T-cell (primary cell): Measurements from ENCODE around the gene MBD5. TPM values are rescaled to one million over a fixed set of nuclear protein-coding genes. Genes with fewer than 3 reads are reported as not detected.

ENCODE experiments used
- ATAC-seq, 4 experiments: fragments of 200-7000 bp in 3 of 4; fragments of 150-1000 bp in 1 of 4; cut with Tn5 transposase; replicated peaks in 1 of 4; 1 replicate in 3 of 4; 2 replicates in 1 of 4; pipeline ENCODE4 v1.10.0; 2021; ENCODE audit warnings: moderate library complexity in 3 of 4, mild to moderate bottlenecking in 2 of 4, moderate number of reproducible peaks in 1 of 4
- CTCF ChIA-PET, 2 donors: fragments of 300-600 bp; sonication (Branson Sonifier 250); formaldehyde crosslinking; loops; one replicate each; lab custom pipeline; 2022; ENCODE audit warnings: antibody characterized with exemption in 2 of 2; lab: Charles Lee
- POLR2A ChIA-PET, 2 donors: fragments of 300-600 bp; sonication (Branson Sonifier 250); formaldehyde crosslinking; loops; one replicate each; lab custom pipeline; 2022; ENCODE audit warnings: antibody characterized with exemption in 2 of 2; lab: Charles Lee
- DNase-seq, 35 experiments: peaks; one replicate each; pipeline versions ENCODE4 v3.0.0 to v3.0.0-alpha.2; 2013 to 2023
- H3K27ac ChIP-seq: one replicate; pipeline ENCODE4 v1.5.1; 2013; ENCODE audit warnings: low read length
- H3K27me3 ChIP-seq, 2 experiments: replicated peaks in 1 of 2; 1 replicate in 1 of 2; 2 replicates in 1 of 2; pipeline versions ENCODE4 v1.6.1 to v1.7.0; 2013; ENCODE audit warnings: low read length in 1 of 2, mixed read lengths in 1 of 2; ENCODE audit not compliant: control insufficient read depth in 2 of 2, insufficient read depth in 2 of 2; ENCODE audit errors: extremely low read depth in 1 of 2
- H3K36me3 ChIP-seq, 2 donors: 1 replicate in 1 of 2; 2 replicates in 1 of 2; pipeline versions ENCODE4 v1.6.1 to v1.7.0; 2013; ENCODE audit warnings: low read length in 1 of 2; ENCODE audit not compliant: control insufficient read depth in 2 of 2, insufficient read depth in 1 of 2; ENCODE audit errors: extremely low read depth in 1 of 2
- H3K4me1 ChIP-seq, 2 experiments: 1 replicate in 1 of 2; 2 replicates in 1 of 2; pipeline versions ENCODE4 v1.6.1 to v1.7.0; 2013; ENCODE audit warnings: low read length in 2 of 2, mixed read lengths in 1 of 2; ENCODE audit not compliant: insufficient read depth in 2 of 2, control insufficient read depth in 1 of 2; ENCODE audit errors: extremely low read depth in 1 of 2
- H3K4me3 ChIP-seq, 2 donors: 1 replicate in 1 of 2; 2 replicates in 1 of 2; pipeline versions ENCODE4 v1.5.1 to v1.7.0; 2013; ENCODE audit warnings: mild to moderate bottlenecking in 2 of 2, low read length in 1 of 2, moderate library complexity in 1 of 2; ENCODE audit not compliant: control insufficient read depth in 1 of 2; ENCODE audit errors: extremely low read depth in 1 of 2
- H3K9me3 ChIP-seq: 2 replicates; pipeline ENCODE4 v1.7.0; 2013
- H3K27ac Mint-ChIP-seq, 2 donors: one replicate each; pipeline ENCODE4 v1.8.0; 2020 to 2021; ENCODE audit warnings: mild to moderate bottlenecking in 2 of 2, mixed read lengths in 2 of 2
- H3K27me3 Mint-ChIP-seq, 2 donors: one replicate each; pipeline ENCODE4 v1.8.0; 2021 to 2022; ENCODE audit warnings: mixed read lengths in 2 of 2
- H3K36me3 Mint-ChIP-seq: one replicate; pipeline ENCODE4 v1.8.0; 2021; ENCODE audit warnings: mixed read lengths
- H3K4me1 Mint-ChIP-seq, 3 donors: one replicate each; pipeline ENCODE4 v1.8.0; 2020 to 2022; ENCODE audit warnings: mixed read lengths in 3 of 3, mild to moderate bottlenecking in 1 of 3
- H3K4me3 Mint-ChIP-seq, 3 donors: one replicate each; pipeline ENCODE4 v1.8.0; 2020 to 2022; ENCODE audit warnings: mild to moderate bottlenecking in 3 of 3, mixed read lengths in 3 of 3, moderate library complexity in 3 of 3
- H3K9me3 Mint-ChIP-seq, 3 donors: one replicate each; pipeline ENCODE4 v1.8.0; 2020 to 2022; ENCODE audit warnings: mixed read lengths in 3 of 3
- whole genome bisulfite sequencing: methylation state at CpG from one replicate; pipeline ENCODE4 v1.1.5; 2013; ENCODE audit warnings: missing lambda C conversion rate; ENCODE audit not compliant: insufficient coverage; 5-methylcytosine and 5-hydroxymethylcytosine counted together
- total RNA-seq, 35 experiments: library from RNA in 6 of 35; stranded (reverse) in 6 of 35; fragments of 120-200 nt in 1 of 35; gene quantifications; one replicate each; pipeline versions ENCODE4 v1.2.1 to v1.2.4 and lab custom pipeline; 2013 to 2026

MBD5 gene
- total RNA-seq, 5 donors from 2014 or later (not counting 1 experiment from before 2014, with no cell fraction given), result 34.6 to 81.9 (median 45.6) TPM

DNA sequence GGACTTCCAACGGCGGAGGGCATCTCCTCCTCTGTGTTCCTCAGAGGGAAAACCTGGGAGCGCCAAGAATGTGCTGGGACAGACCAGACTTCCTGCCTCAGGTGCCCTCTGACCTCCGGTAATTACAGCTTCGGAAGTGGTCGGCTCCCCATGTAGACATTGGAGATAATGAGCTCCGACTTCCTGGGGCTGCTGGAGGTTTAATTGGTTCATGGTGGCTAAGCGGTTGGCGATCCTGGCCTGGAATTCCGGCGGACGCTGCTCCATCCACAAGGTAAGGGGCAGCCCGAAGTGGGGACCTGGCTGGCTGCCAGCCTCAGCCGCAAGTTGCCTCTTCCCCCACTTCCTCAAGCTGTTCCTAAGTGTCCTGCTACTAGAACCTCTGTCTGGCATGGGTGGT, 540.5 kb downstream of the MBD5 start:
- ATAC-seq (no peak), DNase-seq (no peak)
- no peak overlapping the region for H3K27ac ChIP-seq
- no peaks in the 10 kb centered on the region for H3K36me3 ChIP-seq
- Mint-ChIP-seq H3K36me3 (peaks cover 4% of the 10 kb centered on the region), H3K27me3 (no peaks in the 10 kb centered on the region), H3K4me3 (no peak overlapping the region), H3K4me1 (no peaks in the 10 kb centered on the region), H3K9me3 (peaks cover 0 to 4% (median 2%) of the 10 kb centered on the region in 3 donors), H3K27ac (no peak overlapping the region)
- H3K27me3 ChIP-seq, result peaks cover 0 to 10% of the 10 kb centered on the region in 2 experiments
- POLR2A ChIA-PET, result no interaction called here
- WGBS, result 90% methylated on average over 8 of the region's 14 CpGs
- H3K4me1 ChIP-seq, result no peaks in the 10 kb centered on the region
- no peaks in the 10 kb centered on the region for H3K9me3 ChIP-seq
- CTCF ChIA-PET, result no interaction called here
- no peak overlapping the region for H3K4me3 ChIP-seq

DNA sequence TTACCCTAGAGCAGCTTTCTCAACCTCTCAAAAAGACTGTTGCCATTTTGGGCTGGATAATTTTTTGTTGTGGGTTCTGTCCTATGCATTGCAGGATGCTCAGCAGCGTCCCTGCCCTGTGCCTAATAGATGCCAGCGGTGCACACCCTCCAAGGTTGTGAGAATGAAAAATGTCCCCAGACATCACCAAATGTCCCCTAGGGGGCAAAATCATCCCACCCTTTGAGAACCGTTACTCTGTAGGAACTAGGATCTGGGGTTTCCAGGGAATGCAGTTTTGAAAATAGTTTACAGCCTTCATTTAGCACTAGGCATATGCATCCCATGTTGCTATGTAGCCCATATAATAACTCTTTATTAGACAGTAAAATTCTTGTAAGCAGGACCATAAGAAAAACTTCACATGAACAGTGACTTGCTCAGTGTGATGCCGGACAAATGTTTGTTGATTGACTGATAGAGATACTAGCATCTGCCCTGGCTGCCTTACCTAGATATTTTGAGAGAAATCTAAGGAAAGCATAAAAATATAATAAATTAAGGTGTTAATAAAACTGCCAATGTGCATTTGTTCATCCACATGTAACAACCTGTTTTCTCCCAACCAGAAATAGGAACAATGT, 544.5 kb downstream of the MBD5 start:
- Histone ChIP-seq H3K27ac (no peak overlapping the region), H3K9me3 (no peaks in the 10 kb centered on the region), H3K27me3 (peaks cover 0 to 3% of the 10 kb centered on the region in 2 experiments), H3K4me1 (peaks cover 0 to 19% of the 10 kb centered on the region in 2 experiments), H3K36me3 (no peaks in the 10 kb centered on the region), H3K4me3 (no peak overlapping the region)
- DNase-seq (no peak), ATAC-seq (no peak)
- H3K9me3 Mint-ChIP-seq, result no peaks in the 10 kb centered on the region
- no peak overlapping the region for H3K4me3 Mint-ChIP-seq
- H3K4me1 Mint-ChIP-seq, result peaks cover 10 to 15% (median 12%) of the 10 kb centered on the region in 3 donors
- CTCF ChIA-PET, result interaction anchor here in 1 of 2 donors (0.7 kb wide), 1 partner anchor 552 kb away, joined by 3 read pairs; no protein-coding TSS in a partner anchor
- WGBS, result no CpG with 5 or more reads among the region's 4 CpGs
- POLR2A ChIA-PET, result no interaction called here
- no peaks in the 10 kb centered on the region for H3K36me3 Mint-ChIP-seq
- H3K27ac Mint-ChIP-seq, result no peak overlapping the region
- H3K27me3 Mint-ChIP-seq, result no peaks in the 10 kb centered on the region

Other genes starting within 250 kb of the MBD5 start
- gene ACVR2A, start 176.1 kb upstream of the MBD5 start, total RNA-seq, result 10 to 100 TPM; 10.4 to 12.5 (median 11.0) TPM
- gene ORC4, start 354 bp upstream of the MBD5 start, total RNA-seq, result 10 to 100 TPM; 40.3 to 46.8 (median 42.1) TPM